Activated CD4-positive, alpha-beta T cell treated with anti-CD3 and anti-CD28 coated beads for 4 hours (primary cell): ENCODE data around the gene C20orf141.
"Not testable (repeated sequence)": the region's sequence is repeated elsewhere in the genome, so short reads cannot be mapped to it uniquely, and the experiment has no call there.

ENCODE experiments used
- DNase-seq, 2 donors: peaks; one replicate each; pipeline ENCODE4 v3.0.0-alpha.2; 2020

Gene C20orf141

GRCh38 chr20:2814587-2815051 is at the start of gene C20orf141:
TSS of gene C20orf141 (plus strand) at chr20:2814987. CDS start at chr20:2815185, 198 bp downstream.
- DNase-seq = no peak

GRCh38 chr20:2767768-2768631 is 46.8 kb upstream of the C20orf141 start:
- DNase-seq = no peak

- no peak for DNase-seq
Observed at GRCh38 chr20:2768632-2769015, 46.2 kb upstream of the C20orf141 start.

GRCh38 chr20:2770091-2770490 is 44.7 kb upstream of the C20orf141 start:
- not testable (repeated sequence) for DNase-seq

GRCh38 chr20:2771631-2772080 is 43.1 kb upstream of the C20orf141 start:
- no peak for DNase-seq

- DNase-seq = no peak
Observed at GRCh38 chr20:2773812-2774211, 41.0 kb upstream of the C20orf141 start.

GRCh38 chr20:2775139-2775538 is 39.6 kb upstream of the C20orf141 start:
- DNase-seq = no peak

- DNase-seq = no peak
Observed at GRCh38 chr20:2778602-2779321, 36.0 kb upstream of the C20orf141 start.

GRCh38 chr20:2780948-2781347 is 33.8 kb upstream of the C20orf141 start:
- DNase-seq = no peak

- DNase-seq = no peak
Observed at GRCh38 chr20:2783908-2784566, 30.8 kb upstream of the C20orf141 start.

GRCh38 chr20:2793471-2793870 is 21.3 kb upstream of the C20orf141 start:
- no peak for DNase-seq

- no peak for DNase-seq
Observed at GRCh38 chr20:2794202-2794748, 20.5 kb upstream of the C20orf141 start.

GRCh38 chr20:2794866-2795447 is 19.8 kb upstream of the C20orf141 start:
- DNase-seq = no peak

GRCh38 chr20:2795451-2795850 is 19.3 kb upstream of the C20orf141 start:
- DNase-seq = no peak

GRCh38 chr20:2796011-2796660 is 18.7 kb upstream of the C20orf141 start:
- no peak for DNase-seq

GRCh38 chr20:2797136-2797983 is 17.4 kb upstream of the C20orf141 start:
- no peak for DNase-seq

- no peak for DNase-seq
Observed at GRCh38 chr20:2798095-2798805, 16.5 kb upstream of the C20orf141 start.

- no peak for DNase-seq
Observed at GRCh38 chr20:2798814-2799213, 16.0 kb upstream of the C20orf141 start.

GRCh38 chr20:2799271-2799670 is 15.5 kb upstream of the C20orf141 start:
- no peak for DNase-seq
